Measurements from ENCODE around the gene PER3. TPM values are rescaled to one million over a fixed set of nuclear protein-coding genes. Genes with fewer than 3 reads are reported as not detected.

The PER3 gene
- total and polyA plus RNA-seq, 2 of the 13 experiments (the other 11 are each of a cell fraction or from before 2014, with no cell fraction given), result 3.0 to 6.0 TPM

GRCh38 chr1:7846656-7847055 is 62.6 kb downstream of the PER3 start:
- WGBS (ENCODE audit: low lambda C conversion rate), result 43% methylated on average over 7 of the region's 7 CpGs
- Histone ChIP-seq H2AFZ (ENCODE audit: low read length) (no peak overlapping the region), H3K27ac (ENCODE audit: extremely low read length, insufficient read depth, low read length) (no peak overlapping the region), H3K4me1 (ENCODE audit: insufficient read depth, low read length) (no peaks in the 10 kb centered on the region), H4K20me1 (ENCODE audit: insufficient read depth, low read length) (no peaks in the 10 kb centered on the region), H3K27me3 (ENCODE audit: control insufficient read depth in 1 of 2, insufficient read depth in 2 of 2, low read length in 2 of 2) (peaks cover 0 to 10% of the 10 kb centered on the region in 2 experiments; a peak in 2 of 5 replicates), H3K79me2 (ENCODE audit: insufficient read depth, low read length) (no peaks in the 10 kb centered on the region), H3K9me3 (ENCODE audit: low read length) (no peaks in the 10 kb centered on the region), H3K4me2 (ENCODE audit: low read depth, low read length) (no peak overlapping the region), H3K4me3 (replicated peaks in 1 of 3; ENCODE audit: insufficient read depth in 1 of 3, low read depth in 2 of 3, low read length in 3 of 3) (no peak overlapping the region), H3K36me3 (replicated peaks in 1 of 2; ENCODE audit: control insufficient read depth in 1 of 2, insufficient read depth in 2 of 2, low read length in 2 of 2) (no peaks in the 10 kb centered on the region), H3K9ac (ENCODE audit: insufficient read depth, low read depth, low read length) (no peak overlapping the region)
- intact Hi-C loops (cut with micrococcal nuclease; ENCODE audit: unreplicated experiment) (no loop called here), in situ Hi-C loops (cut with HindIII; ENCODE audit: extremely low pct_ligation_motif_present, low pct_unique_long_range_greater_than_20kb) (no loop called here)
- ATAC-seq (no peak), FAIRE-seq (no peak), DNase-seq (ENCODE audit: low spot score) (no peak)
- ChIA-PET CTCF (ENCODE audit: low intra/inter-chr PET ratio, low total read pairs) (no interaction called here), POLR2A (no interaction called here)
- TF ChIP-seq TARDBP (CRISPR knock-in tag; IDR thresholded peaks at IDR 0.05), result no peak
- no peak for TF ChIP-seq ZNF878 (CRISPR knock-in tag; IDR thresholded peaks at IDR 0.05)
- no peak for TF ChIP-seq HNRNPL (IDR thresholded peaks at IDR 0.05; ENCODE audit: low read depth, low read length)
- BruUV-seq (replicated peaks), result no TSS peak

GRCh38 chr1:7847599-7847998 is 63.5 kb downstream of the PER3 start:
- no peak overlapping the region for H3K4me2 ChIP-seq (ENCODE audit: low read depth, low read length)
- no peak overlapping the region for H2AFZ ChIP-seq (ENCODE audit: low read length)
- H3K9ac ChIP-seq (ENCODE audit: insufficient read depth, low read depth, low read length), result no peak overlapping the region
- ChIA-PET POLR2A (no interaction called here), CTCF (ENCODE audit: low intra/inter-chr PET ratio, low total read pairs) (no interaction called here)
- DNase-seq (ENCODE audit: low spot score) (no peak), FAIRE-seq (no peak), ATAC-seq (no peak)
- H3K36me3 ChIP-seq (replicated peaks in 1 of 2; ENCODE audit: control insufficient read depth in 1 of 2, insufficient read depth in 2 of 2, low read length in 2 of 2), result no peaks in the 10 kb centered on the region
- H3K27ac ChIP-seq (ENCODE audit: extremely low read length, insufficient read depth, low read length), result no peak overlapping the region
- H3K79me2 ChIP-seq (ENCODE audit: insufficient read depth, low read length), result no peaks in the 10 kb centered on the region
- H3K4me1 ChIP-seq (ENCODE audit: insufficient read depth, low read length), result no peaks in the 10 kb centered on the region
- no peaks in the 10 kb centered on the region for H3K9me3 ChIP-seq (ENCODE audit: low read length)
- H3K4me3 ChIP-seq (replicated peaks in 1 of 3; ENCODE audit: insufficient read depth in 1 of 3, low read depth in 2 of 3, low read length in 3 of 3), result no peak overlapping the region
- intact Hi-C loops (cut with micrococcal nuclease; ENCODE audit: unreplicated experiment) (no loop called here), in situ Hi-C loops (cut with HindIII; ENCODE audit: extremely low pct_ligation_motif_present, low pct_unique_long_range_greater_than_20kb) (no loop called here)
- WGBS (ENCODE audit: low lambda C conversion rate), result 41% methylated on average over 4 of the region's 4 CpGs
- no peaks in the 10 kb centered on the region for H4K20me1 ChIP-seq (ENCODE audit: insufficient read depth, low read length)
- no TSS peak for BruUV-seq (replicated peaks)
- no peak for TF ChIP-seq ZBTB21 (CRISPR knock-in tag; IDR thresholded peaks at IDR 0.05)
- no peak for TF ChIP-seq MED1 (CRISPR knock-in tag; IDR thresholded peaks at IDR 0.05)
- no peak for TF ChIP-seq POLR2A (IDR thresholded peaks at IDR 0.05; ENCODE audit: insufficient read depth in 1 of 2, low read depth in 2 of 2, low read length in 2 of 2)
- no peak for TF ChIP-seq ZNF672 (CRISPR knock-in tag; IDR thresholded peaks at IDR 0.05)
- TF ChIP-seq ZNF253 (CRISPR knock-in tag; IDR thresholded peaks at IDR 0.05; ENCODE audit: borderline replicate concordance), result no peak
- peaks cover 0 to 11% of the 10 kb centered on the region in 2 experiments; a peak in 2 of 5 replicates for H3K27me3 ChIP-seq (ENCODE audit: control insufficient read depth in 1 of 2, insufficient read depth in 2 of 2, low read length in 2 of 2)
